HG03159 (cell line): ENCODE results near the gene FBXO17.
"Not testable (repeated sequence)": the region's sequence is repeated elsewhere in the genome, so short reads cannot be mapped to it uniquely, and the experiment has no call there.

Experiments used
- ATAC-seq: cut with Tn5 transposase; IDR thresholded peaks from one replicate; pipeline ENCODE4 v1.9.1; 2021; ENCODE audit warnings: mild to moderate bottlenecking, moderate library complexity; ENCODE audit not compliant: unreplicated experiment

The FBXO17 gene, protein sequence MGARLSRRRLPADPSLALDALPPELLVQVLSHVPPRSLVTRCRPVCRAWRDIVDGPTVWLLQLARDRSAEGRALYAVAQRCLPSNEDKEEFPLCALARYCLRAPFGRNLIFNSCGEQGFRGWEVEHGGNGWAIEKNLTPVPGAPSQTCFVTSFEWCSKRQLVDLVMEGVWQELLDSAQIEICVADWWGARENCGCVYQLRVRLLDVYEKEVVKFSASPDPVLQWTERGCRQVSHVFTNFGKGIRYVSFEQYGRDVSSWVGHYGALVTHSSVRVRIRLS

DNA sequence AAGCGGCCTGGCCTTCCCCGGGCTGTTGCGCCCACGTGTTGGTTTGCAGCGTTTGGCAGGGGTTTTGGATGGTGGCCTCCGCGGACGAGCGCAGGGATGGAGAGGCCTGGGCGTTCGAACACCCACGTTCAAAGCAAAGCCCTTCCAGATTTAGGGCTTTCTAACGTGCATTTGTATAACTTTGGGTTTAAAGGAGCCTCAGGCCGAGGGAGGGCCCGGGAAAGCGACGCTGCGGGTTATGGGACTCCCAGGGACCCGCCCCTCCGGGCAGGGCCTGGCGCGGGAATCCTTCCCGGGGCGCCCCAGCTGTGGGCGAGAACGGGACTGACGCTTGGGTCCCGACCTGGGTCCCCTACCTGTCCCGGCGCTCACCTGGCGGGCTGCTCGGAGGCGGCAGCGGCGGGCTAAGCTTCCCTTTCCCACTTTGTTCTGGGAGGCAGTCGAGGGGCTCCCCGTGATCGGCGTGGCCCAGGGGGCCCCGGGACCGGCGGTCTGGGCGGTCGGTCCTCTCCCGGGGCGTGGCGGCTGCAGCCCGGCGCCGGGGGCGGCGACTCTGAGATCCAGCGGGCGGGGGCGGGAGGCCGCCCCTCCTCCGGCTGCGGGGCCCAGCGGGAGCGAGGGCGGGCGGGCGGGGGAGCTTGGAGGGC lies at the start of gene FBXO17:
Gene FBXO17 (minus strand): TSS at position 529 of the 647 bp plus-strand sequence. CDS start 25,423 bp downstream, outside the sequence.
- no peak for ATAC-seq

DNA sequence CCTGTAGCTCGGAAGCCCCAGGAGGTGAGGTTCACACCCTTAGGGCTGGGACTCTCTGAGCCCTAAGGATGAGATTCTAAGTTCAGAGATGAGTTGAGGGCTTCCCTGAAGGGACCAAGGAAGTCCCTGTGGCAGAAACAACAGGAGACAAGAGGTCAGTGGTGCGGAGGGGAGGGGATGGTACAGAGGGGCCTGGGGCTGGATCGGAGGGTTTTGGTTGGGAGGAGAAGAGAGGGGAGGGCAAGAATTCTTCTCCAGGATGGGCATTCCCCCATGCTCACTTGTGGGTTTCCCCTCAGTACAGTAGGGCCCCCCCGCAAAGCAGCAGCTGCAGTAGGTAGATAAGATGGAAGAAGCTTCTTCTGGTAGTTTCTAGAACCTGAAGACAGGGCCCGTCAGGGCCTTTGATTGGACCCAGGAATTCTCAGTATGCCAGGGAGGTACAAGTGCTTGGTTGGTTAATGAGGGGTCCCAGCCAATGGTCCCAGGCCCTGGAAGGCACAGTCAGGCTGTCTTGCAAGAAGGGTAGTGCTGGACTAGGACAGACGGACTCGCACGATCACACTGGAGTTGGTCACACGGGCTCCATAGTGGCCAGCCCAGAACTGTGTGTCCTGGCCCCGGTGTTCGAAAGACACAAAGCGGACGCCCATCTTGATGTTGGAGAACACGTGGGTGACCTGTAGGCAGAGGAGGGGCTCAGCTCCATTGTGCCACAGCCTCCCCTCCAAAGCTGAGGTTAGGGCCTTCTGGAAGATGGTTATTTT lies 49.5 kb upstream of the FBXO17 start:
- ATAC-seq: no peak

DNA sequence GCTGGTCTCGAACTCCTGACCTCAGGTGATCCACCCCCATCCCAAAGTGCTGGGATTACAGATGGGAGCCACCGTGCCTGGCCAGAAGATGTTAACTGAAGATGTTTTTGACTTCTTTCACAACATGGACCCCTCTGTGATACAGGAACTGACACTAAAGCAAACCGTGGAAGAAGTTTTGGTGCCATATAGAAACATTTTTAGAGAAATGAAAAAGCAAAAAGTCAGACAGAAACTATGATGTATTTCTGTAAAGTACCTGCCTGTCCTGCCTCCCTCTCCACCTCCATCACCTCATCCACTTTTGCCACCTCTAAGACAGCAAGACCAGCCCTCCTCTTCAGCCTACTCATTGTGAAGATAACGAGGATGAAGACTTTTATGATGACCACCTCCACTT lies 45.5 kb upstream of the FBXO17 start:
- no peak for ATAC-seq

DNA sequence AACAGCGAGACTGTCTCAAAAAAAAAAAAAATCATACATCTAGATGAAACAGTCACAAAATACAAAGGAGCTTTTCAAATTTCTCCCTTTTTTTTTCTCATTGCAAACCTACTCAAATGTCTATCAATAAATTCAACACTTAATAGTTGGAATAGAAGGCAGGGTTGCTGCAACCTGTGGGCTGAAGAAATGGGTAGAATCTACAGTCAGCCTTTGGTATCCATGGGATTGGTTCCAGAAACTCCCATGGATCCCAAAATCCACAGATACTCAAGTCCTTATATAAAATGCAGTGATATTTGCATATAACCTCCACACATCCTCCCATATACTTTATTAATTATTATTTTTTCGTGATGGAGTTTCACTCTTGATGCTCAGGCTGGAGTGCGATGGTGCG lies 42.1 kb upstream of the FBXO17 start:
- no peak for ATAC-seq

DNA sequence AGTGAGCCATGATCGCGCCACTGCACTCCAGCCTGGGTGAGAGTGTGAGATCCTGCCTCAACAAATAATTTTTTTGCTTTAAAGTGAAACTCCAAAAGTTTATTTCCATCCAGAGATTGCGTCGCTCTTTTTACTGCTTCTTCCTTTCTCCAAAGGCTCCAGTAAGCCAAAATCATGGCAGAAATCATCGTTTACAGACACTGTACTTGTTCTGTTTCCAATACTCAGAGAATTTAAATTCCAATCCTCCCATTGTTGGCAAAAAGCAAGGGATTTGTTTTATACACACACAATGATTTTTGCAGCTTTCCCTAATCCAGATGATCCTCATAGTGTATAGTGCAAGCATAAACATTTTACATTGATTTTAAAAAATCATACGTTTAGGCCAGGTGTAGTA lies 41.5 kb upstream of the FBXO17 start:
- no peak for ATAC-seq

DNA sequence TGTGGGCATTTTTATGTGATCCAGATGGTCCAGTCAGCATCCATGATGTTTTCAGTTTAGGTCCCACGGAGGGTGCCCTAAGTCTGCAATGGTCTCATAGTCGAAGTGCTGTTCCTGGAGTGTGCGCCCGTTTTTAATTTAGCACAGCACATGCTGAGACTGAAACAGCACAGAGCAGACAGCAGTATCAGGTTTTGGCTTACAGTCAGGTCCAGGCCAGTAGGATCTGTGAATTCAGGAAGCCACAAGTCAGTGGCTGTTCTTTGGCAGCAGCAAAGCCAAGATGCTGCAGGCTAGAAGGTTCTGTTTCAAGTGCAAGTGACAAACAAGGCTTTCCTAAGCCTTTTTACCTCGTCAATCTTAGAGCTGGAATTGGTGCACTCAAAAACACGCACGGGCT lies 38.5 kb upstream of the FBXO17 start:
- no peak for ATAC-seq

DNA sequence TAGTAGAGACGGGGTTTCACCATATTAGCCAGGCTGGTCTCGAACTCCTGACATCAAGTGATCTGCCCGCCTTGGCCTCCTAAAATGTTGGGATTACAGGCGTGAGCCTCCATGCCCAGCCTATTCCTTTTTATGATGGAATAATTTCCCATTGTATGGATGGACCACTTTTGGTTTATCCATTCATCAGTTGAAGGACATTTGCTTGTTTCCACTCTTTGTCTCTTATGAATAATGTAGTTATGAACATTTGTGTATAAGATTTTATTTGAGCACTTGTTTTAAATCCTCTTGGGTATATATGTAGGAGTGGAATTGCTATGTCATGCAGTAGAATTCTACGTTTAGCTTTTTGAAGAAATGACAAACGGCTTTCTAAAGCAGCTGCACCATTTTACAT lies 33.5 kb upstream of the FBXO17 start:
- no peak for ATAC-seq

DNA sequence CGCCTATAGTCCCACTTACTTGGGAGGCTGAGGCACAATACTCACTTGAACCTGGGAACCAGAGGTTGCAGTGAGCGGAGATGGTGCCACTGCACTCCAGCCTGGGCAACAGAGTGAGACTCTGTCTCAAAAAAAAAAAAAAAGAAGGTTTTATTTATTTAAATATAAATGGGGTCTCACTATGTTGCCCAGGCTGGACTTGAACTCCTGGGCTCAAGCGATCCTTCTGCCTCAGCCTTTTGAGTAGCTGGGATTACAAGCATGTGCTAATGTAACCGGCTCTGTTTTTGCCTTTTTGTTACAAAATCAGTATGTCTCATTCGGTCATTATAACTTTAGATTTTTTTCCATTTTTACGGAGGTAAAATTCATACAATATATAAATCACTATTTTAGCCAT lies 32.6 kb upstream of the FBXO17 start:
- ATAC-seq: no peak

DNA sequence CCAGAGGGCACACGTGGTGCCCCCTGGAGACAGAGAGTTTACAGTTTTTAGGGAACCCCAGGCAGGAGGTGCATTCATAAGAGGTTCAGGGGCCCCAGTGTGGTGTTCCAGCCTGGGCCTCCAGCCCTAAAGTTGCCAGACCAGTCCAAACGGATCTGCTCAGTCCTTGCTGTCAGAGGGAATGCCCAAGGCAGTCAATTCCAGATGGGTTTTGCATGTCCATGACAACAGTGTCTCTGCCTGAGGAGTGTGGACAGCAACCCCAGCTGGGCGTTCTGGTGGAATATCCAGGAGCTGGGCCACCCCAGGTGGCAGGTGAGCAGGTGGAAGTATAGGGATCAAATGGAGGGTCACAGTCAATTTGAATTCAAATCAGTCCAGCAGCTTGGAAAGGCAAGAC lies 31.6 kb upstream of the FBXO17 start:
- ATAC-seq: no peak

DNA sequence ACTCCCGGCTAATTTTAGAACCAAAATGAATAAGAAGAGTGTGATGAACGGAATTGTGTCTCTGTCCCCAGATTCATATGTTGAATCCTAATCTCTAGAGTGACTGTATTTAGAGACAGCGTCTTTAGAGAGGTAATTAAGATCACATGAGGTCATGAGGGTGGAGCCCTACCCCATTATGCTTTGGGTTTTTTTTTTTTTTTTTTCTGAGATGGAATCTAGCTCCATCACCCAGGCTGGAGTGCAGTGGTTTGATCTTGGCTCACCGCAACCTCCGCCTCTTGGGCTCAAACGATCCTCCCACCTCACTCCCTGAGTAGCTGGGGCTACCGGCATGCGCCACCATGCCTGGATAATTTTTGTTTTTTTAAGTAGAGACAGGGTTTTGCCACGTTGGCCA lies 28.9 kb upstream of the FBXO17 start:
- ATAC-seq: no peak

DNA sequence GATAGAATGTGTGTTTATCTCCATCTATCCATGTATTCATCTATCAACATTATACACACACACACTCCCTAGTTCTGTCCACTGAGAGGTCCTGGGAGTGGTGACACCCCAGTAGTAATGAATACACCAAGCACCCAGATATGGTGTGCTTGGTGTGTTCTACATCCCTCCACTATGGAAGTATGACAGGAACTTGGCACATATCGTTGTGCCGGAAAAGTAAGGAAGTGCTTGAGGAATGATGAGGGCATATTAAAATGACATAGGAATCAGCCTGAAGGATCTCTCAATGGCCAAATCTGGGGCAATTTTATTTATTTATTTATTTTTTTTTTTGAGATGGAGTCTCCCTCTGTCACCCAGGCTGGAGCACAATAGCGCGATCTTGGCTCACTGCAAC lies 28.3 kb upstream of the FBXO17 start:
- ATAC-seq: no peak

DNA sequence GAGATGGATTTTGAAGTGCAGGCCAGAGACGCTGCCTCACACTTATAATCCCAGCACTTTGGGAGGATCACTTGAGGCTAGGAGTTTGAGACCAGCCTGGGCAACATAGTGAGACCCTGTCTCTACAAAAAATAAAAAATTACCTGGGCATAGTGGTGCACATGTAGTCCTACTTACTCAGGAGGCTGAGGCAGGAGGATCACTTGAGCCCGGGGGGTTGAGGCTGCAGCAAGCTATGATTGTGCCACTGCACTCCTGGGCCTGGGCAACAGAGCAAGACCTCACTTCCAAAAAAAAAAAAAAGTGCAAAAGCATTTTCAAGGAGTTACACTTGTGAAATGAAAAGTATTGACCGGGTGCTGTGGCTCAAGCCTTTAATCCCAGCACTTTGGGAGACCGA lies 27.6 kb upstream of the FBXO17 start:
- ATAC-seq: no peak

DNA sequence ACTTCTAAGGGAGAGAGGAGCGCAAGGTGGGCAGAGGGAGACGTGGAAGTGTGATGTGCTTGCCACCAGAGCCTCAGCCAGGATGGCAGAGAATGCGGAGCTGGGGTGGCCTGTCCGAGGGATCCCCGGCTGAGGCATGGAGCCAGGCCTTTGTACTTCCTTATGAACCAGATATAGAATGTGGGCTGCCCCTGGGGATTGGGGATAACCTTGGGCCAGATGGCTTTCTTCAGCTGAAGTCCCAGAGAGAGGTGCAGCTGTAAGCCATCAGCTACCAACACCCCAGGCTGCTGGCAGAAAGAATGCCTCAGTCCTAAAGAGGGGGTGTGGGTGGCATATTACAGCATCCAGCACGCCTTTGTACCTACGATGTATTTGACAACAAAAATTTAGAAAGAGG lies 25.5 kb upstream of the FBXO17 start:
- no peak for ATAC-seq

DNA sequence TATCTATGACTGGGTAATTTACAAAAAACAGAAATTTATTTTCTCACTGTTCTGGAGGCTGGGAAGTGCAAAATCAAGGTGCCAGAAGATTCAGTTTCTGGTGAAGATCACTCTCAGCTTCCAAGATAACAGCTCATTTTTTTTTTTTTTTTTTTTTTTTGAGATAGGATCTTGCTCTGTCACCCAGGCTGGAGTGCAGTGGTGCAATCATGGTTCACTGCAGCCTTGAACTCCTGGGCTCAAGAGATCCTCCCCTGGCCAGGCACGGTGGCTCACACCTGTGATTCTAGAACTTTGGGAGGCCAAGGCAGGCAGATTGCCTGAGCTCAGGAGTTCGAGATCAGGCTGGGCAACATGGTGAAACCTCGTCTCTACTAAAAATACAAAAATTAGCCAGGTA lies 22.0 kb upstream of the FBXO17 start:
- ATAC-seq: not testable (repeated sequence)

DNA sequence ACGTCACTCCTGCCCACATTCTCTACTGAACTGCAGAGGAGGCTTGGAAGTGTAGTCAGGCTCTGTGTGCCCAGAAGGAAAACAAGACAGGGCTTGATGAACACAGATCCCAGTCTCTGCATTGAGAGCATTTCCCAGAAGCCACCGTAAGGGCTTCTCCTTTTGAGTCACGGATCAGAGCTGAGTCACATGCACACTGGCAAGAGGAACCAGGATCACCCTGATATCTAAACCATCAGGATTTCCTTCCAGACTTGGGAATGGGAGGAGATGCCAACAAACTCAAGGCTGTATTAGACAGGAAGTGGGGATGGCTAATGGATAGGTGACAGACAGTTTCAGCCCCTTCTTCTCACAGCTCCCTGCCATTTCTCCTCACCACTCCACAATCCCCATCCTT lies 17.7 kb upstream of the FBXO17 start:
- no peak for ATAC-seq

DNA sequence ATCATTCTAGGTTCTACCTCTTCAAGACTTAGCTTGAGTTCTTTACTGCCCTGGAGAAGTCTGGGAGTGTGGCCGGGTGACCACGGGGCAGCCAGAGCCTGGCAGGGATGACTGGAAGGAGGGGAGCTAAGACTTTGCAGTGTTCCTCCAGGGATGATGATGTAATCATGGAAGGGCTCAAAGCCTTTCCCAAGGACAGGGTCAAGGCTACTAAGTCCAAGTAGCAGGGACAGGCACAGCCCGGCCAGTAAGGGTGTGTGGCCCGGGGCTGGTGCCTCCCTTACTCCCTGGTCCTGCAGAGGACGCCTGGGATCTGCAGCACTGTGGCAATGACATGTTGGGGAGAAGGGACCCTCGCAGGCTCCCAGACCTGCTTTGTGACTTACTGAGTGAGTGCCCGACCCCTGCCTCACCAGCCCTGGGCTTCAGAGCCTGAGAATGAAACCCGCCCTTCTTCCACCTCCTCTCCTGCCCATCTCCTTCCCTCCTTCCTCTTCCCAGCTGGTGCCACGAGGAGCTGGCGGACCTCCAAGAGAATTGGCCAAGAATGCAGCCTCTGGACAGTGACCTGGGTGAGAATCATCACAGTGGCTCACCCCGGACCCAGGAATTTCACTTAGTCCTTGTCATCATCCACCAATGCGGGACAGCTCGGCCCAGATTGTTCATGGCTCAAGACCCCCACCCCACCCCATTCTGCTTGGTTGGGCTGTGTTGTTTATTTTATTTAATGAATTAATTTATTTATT lies 15.6 kb upstream of the FBXO17 start:
- ATAC-seq: no peak

DNA sequence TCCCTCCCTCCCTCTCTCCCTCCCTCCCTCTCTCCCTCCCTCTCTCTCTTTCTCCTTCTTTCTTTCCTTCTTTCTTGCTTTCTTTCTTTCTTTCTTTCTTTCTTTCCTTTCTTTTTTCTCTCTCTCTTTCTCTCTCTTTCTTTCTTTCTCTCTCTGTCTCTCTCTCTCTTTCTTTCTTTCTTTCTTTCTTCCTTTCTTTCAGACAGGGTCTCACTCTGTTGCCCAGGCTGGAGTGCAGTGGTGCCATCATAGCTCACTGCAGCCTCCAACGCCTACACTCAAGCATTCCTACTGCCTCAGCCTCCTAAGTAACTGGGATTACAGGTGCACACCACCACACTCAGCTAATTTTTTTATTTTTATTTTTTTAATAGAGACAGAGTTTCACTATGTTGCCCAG lies 14.1 kb upstream of the FBXO17 start:
- ATAC-seq: not testable (repeated sequence)

DNA sequence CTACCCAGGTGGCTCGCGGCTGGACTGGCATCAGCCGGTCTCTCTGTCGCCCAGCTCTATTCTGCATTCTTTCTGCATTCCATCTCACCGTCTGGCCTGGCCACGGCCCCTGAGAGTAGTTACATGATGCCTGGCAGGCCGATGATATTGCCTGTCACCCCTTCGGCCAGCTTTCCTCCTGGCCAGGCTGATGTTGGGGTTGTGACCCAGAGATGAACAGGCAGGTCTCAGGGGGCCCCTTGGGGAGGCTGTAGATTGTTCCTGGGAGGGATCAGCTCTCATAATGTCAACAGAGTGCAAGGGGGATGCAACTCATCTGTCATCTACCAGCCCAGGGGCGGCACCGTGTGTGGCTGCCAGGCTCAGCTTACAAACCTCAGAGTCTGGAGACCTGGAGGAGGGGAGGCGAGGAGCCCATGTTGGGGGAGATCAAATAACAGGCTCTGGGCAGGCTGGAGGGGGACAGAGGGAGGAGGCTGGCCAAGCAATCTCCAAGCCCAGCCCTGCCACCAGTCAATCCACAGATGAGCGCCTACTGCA lies 13.6 kb upstream of the FBXO17 start:
- no peak for ATAC-seq

DNA sequence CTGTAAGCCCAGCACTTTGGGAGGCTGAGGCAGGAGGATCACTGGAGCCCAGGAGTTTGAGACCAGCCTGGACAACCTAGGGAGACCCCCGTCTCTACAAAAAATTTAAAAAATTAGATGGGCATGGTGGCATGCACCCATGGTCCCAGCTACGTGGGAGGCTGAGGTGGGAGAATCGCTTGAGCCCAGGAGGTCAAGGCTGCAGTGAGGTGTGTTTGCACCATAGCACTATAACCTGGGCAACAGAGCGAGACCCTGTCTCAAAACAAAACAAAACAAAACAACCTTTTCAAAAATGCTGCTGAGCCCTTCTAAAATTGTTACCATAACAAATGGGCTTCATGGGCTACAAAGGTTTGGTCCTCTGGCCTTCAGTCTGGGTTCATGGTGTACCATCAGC lies 13.1 kb upstream of the FBXO17 start:
- ATAC-seq: not testable (repeated sequence)

DNA sequence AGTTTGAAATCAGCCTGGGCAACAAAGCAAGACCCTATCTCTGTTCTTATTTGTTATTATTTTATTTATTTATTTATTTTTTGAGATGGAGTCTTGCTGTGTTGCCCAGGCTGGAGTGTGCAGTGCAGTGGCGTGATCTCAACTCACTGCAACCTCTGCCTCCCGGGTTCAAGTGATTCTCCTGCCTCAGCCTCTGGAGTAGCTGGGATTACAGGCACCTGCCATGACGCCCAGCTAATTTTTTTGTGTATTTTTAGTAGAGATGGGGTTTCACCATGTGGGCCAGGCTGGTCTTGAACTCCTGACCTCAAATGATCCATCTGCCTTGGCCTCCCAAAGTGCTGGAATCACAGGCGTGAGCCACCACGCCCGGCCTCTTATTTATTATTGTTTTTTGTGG lies 12.2 kb upstream of the FBXO17 start:
- not testable (repeated sequence) for ATAC-seq

DNA sequence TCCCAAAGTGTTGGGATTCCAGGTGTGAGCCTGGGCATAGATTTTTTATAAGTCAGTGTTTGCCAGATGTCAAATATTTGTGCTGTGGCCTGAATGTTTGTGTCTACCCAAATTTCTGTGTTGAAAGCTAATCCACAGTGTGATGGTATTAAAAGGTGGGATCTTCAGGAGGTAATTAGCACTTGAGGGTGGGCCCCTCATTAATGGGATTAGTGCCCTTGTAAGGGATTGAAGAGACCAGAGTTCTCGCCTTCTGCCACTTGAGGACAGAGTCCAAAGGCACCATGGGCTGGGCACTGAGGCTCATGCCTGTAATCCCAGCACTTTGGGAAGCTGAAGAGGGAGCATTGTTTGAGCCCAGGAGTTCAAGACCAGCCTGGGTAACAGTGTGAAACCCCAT lies 9.7 kb upstream of the FBXO17 start:
- ATAC-seq: no peak
